Measurements from ENCODE around the gene LRRC63.
A peak's percentile ranks its signal among the peaks of the same experiment; 100 is the strongest.
"Not testable (repeated sequence)": the region's sequence is repeated elsewhere in the genome, so short reads cannot be mapped to it uniquely, and the experiment has no call there.

The LRRC63 gene

DNA sequence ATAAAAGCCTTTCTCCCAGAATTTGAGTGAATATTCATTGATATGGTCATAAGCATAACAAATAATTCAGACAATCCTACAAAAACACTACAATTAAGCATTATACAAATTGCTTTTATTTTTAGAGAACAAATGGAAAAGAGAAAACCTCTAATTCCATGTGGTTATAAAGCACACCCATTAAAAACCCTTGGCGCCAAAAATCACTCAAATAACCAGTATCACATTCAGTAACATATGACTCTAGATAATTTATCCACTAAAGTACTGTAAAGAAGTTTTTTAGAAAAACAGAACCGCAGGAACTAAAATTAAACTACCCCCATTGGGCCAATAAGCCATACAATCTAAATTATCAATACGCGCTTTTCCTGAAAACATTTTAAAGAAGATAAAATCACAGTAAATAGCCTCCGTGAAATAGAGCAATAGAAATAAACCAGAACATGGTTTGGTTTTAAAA lies 30.3 kb upstream of the LRRC63 start:
- DNase-seq (ENCODE audit: low read depth in 1 of 2, low spot score in 1 of 2): no peak

GRCh38 chr13:46181840-46182490 lies 29.8 kb upstream of the LRRC63 start, which contains the start of gene LCP1:
Gene LCP1, minus strand, starts transcription at chr13:46182177. Its CDS starts 22,515 bp downstream, at chr13:46159662.
- peak; percentile 31 to 55 for DNase-seq (ENCODE audit: low read depth in 1 of 2, low spot score in 1 of 2)

- DNase-seq (ENCODE audit: low read depth in 1 of 2, low spot score in 1 of 2): no peak
These were observed 29.2 kb upstream of the LRRC63 start for GRCh38 chr13:46182491-46182877.

DNA sequence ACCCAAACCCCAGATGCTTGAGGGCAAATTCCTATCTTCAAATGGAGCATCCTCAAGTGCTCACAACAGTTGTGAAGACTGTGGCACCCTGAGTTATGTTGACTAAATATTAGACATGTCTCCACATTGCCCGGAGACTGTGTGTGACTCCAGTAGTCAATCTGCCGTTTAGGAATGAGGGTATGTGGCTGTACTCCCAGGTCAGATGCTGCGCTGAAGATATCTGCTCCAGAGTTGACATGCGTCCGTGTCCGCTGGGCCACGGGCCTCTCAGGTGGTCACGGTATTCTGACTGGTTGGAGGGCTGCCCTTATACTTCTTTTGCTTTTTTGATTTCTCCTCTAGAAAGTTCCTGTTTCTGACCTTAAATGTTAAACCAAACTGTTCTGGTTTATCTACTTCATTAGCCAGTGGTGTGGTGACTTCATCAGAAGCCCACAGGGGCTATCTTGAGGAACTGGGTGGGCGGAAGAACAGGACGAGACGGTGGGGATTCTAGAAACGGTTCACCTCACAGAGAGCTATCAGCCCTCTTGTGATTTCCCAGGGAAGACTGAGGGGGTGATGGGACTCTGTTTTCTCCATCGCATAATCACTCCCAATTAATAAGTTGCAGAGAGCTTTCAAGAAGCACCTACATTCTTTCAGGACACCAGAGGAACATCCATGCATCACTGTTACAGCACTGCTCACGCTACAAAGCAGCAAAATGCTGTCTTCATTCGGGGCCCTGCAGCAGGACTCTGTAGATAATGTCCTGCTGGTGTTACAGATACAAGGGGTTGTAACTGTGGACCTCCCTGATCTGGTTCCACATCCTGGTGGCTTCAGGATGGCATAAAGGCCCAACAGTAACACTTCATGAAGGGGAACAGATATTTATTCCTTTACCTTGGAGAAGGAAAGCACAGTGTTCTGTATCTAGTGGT lies 28.4 kb upstream of the LRRC63 start:
- no peak for DNase-seq (ENCODE audit: low read depth in 1 of 2, low spot score in 1 of 2)

DNA sequence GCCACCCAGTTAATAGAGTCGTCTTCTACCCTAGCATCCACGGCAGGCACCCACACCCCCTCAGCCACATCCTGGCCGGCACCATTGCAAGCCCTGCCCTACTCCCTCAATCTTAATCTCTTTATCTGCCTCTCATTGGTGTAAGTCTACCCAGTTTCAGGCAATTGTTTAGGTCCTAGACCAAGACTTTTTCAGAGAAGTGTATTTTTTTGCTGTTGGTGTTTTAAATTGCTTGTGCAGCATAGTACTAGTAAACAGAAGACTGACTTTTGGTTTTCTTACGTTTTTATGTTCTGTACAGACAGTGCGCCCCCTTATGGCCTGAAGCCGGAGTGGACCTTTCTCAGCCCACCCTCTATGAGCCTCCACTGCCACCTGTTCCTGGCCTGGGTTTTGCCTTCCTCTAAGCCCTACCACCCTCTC lies 27.4 kb upstream of the LRRC63 start:
- DNase-seq (ENCODE audit: low read depth in 1 of 2, low spot score in 1 of 2): peak; percentile 48 to 63

GRCh38 chr13:46185634-46186033 lies 26.1 kb upstream of the LRRC63 start:
- no peak for DNase-seq (ENCODE audit: low read depth in 1 of 2, low spot score in 1 of 2)

- no peak for DNase-seq (ENCODE audit: low read depth in 1 of 2, low spot score in 1 of 2)
These were observed 19.3 kb upstream of the LRRC63 start for GRCh38 chr13:46192412-46192811.

- no peak for DNase-seq (ENCODE audit: low read depth in 1 of 2, low spot score in 1 of 2)
These were observed 16.7 kb upstream of the LRRC63 start for GRCh38 chr13:46195016-46195415.

- no peak for DNase-seq (ENCODE audit: low read depth in 1 of 2, low spot score in 1 of 2)
These were observed 14.3 kb upstream of the LRRC63 start for GRCh38 chr13:46197299-46198048.

GRCh38 chr13:46198696-46199193 lies 13.0 kb upstream of the LRRC63 start:
- DNase-seq (ENCODE audit: low read depth in 1 of 2, low spot score in 1 of 2): no peak

DNA sequence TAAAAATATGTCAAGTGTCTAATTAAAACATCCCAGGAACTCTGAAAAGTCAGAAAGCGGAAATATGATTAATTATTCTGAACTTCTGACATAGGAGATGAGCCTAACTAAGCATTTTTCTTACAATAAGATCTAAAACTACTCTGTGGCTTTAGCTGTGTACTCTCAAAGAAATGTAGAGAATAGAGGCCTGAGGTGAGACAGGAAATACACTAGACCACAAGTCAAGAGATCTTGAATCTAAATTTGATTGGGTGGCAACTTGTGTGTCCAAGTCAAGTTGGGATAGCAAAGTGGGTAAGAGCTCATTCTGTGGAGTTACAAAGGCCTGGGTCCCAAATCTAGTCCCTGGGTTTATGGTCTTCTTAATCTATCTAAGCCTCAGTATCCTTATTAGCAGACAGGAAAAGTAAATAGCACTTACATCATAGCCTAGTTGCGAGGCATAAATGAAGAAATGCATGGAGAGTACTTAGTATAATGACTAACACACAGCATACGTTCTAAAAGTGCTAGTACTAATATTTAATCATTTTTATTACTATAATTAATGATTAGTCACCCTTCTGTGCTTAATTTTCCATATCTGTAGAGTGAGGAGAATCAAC lies 9.4 kb upstream of the LRRC63 start:
- DNase-seq (ENCODE audit: low read depth in 1 of 2, low spot score in 1 of 2): no peak

- DNase-seq (ENCODE audit: low read depth in 1 of 2, low spot score in 1 of 2): no peak
These were observed 8.8 kb upstream of the LRRC63 start for GRCh38 chr13:46202966-46203365.

- DNase-seq (ENCODE audit: low read depth in 1 of 2, low spot score in 1 of 2): no peak
These were observed 5.6 kb upstream of the LRRC63 start for GRCh38 chr13:46206143-46206542.

- no peak for DNase-seq (ENCODE audit: low read depth in 1 of 2, low spot score in 1 of 2)
These were observed 3.9 kb upstream of the LRRC63 start for GRCh38 chr13:46207828-46208227.

DNA sequence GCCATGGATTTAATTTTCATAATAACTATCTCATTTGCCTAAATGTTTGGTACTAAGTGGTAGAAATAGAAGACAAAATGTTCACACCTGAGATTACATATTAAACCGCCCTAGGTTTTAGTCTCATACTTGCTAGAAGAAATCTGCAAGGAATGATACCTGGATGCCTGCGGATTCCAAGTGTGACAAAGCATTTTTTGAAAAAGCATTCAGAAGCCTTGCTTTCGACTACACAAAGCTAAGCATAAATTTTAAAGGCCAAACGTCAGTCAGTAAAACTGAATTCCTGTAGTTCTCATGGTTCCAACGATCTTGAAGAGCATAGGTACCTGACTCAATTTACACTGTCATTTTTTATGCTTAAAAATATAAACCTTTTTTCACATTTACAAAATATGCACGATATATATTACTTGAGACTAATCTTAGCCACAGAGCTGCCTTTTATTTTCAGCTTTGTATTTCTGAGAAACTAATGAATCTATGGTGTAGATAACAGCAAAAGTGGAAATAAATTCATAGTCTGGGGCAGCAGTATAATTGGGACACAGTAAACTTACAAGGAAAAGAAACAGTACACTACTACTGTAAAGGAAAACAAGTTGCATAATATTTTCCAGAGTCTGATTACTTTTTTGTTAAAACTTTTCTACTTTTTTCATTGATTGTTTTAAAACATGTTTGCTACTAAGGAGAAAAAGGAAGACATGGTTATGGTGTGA lies 1.2 kb upstream of the LRRC63 start:
- DNase-seq (ENCODE audit: low read depth in 1 of 2, low spot score in 1 of 2): no peak

DNA sequence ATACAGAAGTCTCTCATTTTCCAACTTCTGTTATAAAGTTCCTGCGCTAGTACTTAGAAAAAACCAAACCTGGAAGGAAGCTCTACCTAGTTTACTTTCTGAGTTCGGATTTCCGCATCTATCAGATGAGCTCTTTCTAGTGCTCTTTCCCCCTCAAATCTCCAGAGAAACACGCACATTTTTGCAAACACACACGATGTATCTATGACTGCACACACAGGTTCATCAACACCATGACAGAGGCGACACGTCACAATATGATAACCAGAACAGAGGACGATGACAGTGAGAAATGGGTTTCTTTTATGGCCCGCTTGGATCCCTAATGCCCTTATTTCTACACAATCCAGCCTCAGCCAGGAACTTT lies 629 bp upstream of the LRRC63 start:
- peak in 1 of 2 donors; percentile 3 for DNase-seq (ENCODE audit: low read depth in 1 of 2, low spot score in 1 of 2)

DNA sequence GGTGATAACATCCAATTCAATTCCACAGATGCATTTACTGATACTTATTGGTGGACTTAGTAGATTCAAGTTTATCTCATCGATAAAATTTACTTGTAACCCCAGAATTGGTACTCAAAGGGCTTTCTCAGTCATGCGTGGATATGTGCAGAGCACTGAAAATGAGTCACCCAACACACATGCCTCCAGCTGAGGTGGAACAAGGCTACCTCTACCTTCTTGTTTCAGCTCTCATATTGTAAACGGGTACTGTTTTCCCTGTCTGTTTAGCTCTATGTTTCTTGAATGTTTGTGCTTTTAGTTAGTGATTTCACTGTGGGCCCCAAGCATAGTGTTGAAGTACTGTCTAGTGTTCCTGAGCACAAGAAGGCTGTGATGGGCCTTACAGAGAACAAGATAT lies 1.5 kb downstream of the LRRC63 start:
- DNase-seq (ENCODE audit: low read depth in 1 of 2, low spot score in 1 of 2): no peak

DNA sequence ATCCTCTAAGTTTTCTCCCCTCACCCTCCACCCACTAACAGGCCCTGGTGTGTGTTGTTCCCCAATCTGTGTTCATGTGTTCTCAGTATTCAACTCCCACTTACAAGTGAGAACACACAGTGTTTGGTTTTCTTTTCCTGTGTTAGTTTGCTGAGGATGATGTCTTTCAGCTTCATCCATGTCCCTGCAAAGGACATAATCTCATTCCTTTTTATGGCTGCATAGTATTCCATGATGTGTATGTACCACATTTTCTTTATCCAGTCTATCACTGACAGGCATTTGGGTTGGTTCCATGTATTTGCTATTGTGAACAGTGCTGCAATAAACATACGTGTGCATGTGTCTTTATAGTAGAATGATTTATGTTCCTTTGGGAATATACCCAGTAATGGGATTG lies 3.0 kb downstream of the LRRC63 start:
- not testable (repeated sequence) for DNase-seq (ENCODE audit: low read depth in 1 of 2, low spot score in 1 of 2)

DNA sequence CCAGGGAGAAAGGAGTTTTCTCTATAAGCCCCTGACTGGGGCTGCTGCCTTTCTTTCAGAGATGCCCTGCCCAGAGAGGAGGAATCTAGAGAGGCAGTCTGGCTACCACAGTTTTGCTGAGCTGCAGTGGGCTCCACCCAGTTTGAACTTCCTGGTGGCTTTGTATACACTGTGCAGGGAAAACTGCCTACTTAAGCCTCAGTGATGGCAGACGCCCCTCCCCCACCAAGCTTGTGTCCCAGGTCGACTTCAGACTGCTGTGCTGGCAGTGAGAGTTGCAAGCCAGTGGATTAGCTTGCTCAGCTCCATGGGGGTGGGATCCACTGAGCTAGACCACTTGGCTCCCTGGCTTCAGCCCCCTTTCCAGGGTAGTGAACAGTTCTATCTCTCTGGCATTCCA lies 8.5 kb downstream of the LRRC63 start:
- DNase-seq (ENCODE audit: low read depth in 1 of 2, low spot score in 1 of 2): not testable (repeated sequence)

- DNase-seq (ENCODE audit: low read depth in 1 of 2, low spot score in 1 of 2): no peak
These were observed 17.5 kb downstream of the LRRC63 start for GRCh38 chr13:46229251-46229650.

Data from activated T-helper 1 cell treated with anti-CD3 and anti-CD28 coated beads, Interleukin-2, amount 50 U/mL, for 16 hours (primary cell).